Mammary epithelial cell (primary cell): Measurements from ENCODE around the gene NTN5.

Source experiments
- CTCF ChIP-seq, 2 donors: IDR thresholded peaks in 1 of 2; conservative IDR thresholded peaks in 1 of 2; 2 replicates each; pipeline ENCODE4 v1.5.1; 2011 to 2012; ENCODE audit warnings: inconsistent platforms in 2 of 2, low read length in 2 of 2, mild to moderate bottlenecking in 2 of 2, control low read depth in 1 of 2, low read depth in 1 of 2; ENCODE audit not compliant: insufficient read depth in 1 of 2; ENCODE audit errors: extremely low read depth in 1 of 2
- EZH2 ChIP-seq: IDR thresholded peaks from 2 replicates; pipeline ENCODE4 v1.6.1; 2012; ENCODE audit warnings: low read length, inconsistent platforms, borderline replicate concordance

GRCh38 chr19:48705431-48705830, 32.6 kb upstream of the NTN5 start:
- TF ChIP-seq EZH2 (no peak), CTCF (conservative IDR thresholded peaks at IDR 0.05 in 1 of 2, IDR thresholded peaks at IDR 0.05 in 1 of 2; ENCODE audit: extremely low read depth in 1 of 2, insufficient read depth in 1 of 2, low read depth in 1 of 2, low read length in 2 of 2) (no peak)
